Spleen (tissue), 11 donors: ENCODE measurements around the gene SSRP1. TPM values are rescaled to one million over a fixed set of nuclear protein-coding genes. Genes with fewer than 3 reads are reported as not detected.

Experiments used
- DNase-seq: peaks from one replicate; pipeline ENCODE4 v3.0.0-alpha.2; 2020
- H3K27ac ChIP-seq, 8 donors: fragments of 200-600 bp; sonication (generic) in 7 of 8; 1 replicate in 4 of 8; 2 replicates in 4 of 8; pipeline versions ENCODE4 v1.5.0 to v1.8.0; 2016 to 2021; ENCODE audit warnings: inconsistent platforms in 4 of 8, mild to moderate bottlenecking in 4 of 8, moderate library complexity in 1 of 8
- H3K27me3 ChIP-seq, 7 donors: fragments of 200-600 bp; sonication (generic) in 6 of 7; replicated peaks in 1 of 7; 1 replicate in 4 of 7; 2 replicates in 3 of 7; pipeline versions ENCODE4 v1.5.0 to v1.8.0; 2016 to 2021; ENCODE audit warnings: inconsistent platforms in 3 of 7, mild to moderate bottlenecking in 1 of 7
- H3K36me3 ChIP-seq, 6 donors: fragments of 200-600 bp; sonication (generic) in 5 of 6; 1 replicate in 4 of 6; 2 replicates in 2 of 6; pipeline versions ENCODE4 v1.5.0 to v1.8.0; 2016 to 2021; ENCODE audit warnings: inconsistent platforms in 2 of 6
- H3K4me1 ChIP-seq, 6 donors: fragments of 200-600 bp; sonication (generic) in 5 of 6; 1 replicate in 3 of 6; 2 replicates in 3 of 6; pipeline versions ENCODE4 v1.5.0 to v1.8.0; 2016 to 2021; ENCODE audit warnings: inconsistent platforms in 3 of 6
- H3K4me3 ChIP-seq, 8 donors: fragments of 200-600 bp; sonication (generic) in 7 of 8; 1 replicate in 4 of 8; 2 replicates in 4 of 8; pipeline versions ENCODE4 v1.5.0 to v1.8.0; 2016 to 2021; ENCODE audit warnings: inconsistent platforms in 4 of 8, mild to moderate bottlenecking in 4 of 8, moderate library complexity in 2 of 8
- H3K9me3 ChIP-seq, 8 donors: fragments of 200-600 bp; sonication (generic) in 7 of 8; 1 replicate in 4 of 8; 2 replicates in 4 of 8; pipeline versions ENCODE4 v1.5.0 to v1.8.0; 2016 to 2021; ENCODE audit warnings: inconsistent platforms in 4 of 8
- CTCF ChIP-seq, 11 experiments: fragments of 200-600 bp in 7 of 11; fragments of 450-650 bp in 4 of 11; sonication (generic) in 4 of 11; IDR thresholded peaks in 8 of 11; conservative IDR thresholded peaks in 3 of 11; 1 replicate in 7 of 11; 2 replicates in 4 of 11; pipeline versions ENCODE4 v1.4.0 to v1.8.0; 2016 to 2021; ENCODE audit warnings: antibody characterized with exemption in 11 of 11, inconsistent platforms in 4 of 11, mild to moderate bottlenecking in 1 of 11
- POLR2A ChIP-seq, 3 donors: fragments of 450-650 bp; IDR thresholded peaks; one replicate each; pipeline ENCODE4 v1.5.1; 2017; ENCODE audit warnings: antibody characterized with exemption in 3 of 3, mild to moderate bottlenecking in 1 of 3
- POLR2AphosphoS5 ChIP-seq, 3 donors: sonication (generic); formaldehyde crosslinking; IDR thresholded peaks; one replicate each; pipeline ENCODE4 v1.5.1; 2017; ENCODE audit warnings: antibody characterized with exemption in 3 of 3
- WGBS, 5 donors: extraction: QIAGEN DNeasy Blood & Tissue Kit in 3 of 5; methylation state at CpG; one replicate each; pipeline versions ENCODE4 v1.1.5 to v1.1.7; 2013 to 2018; 5-methylcytosine and 5-hydroxymethylcytosine counted together
- intact Hi-C: fragments of 100-400 bp; cut with DNase I; formaldehyde crosslinking; loops from one replicate; pipeline ENCODE4 v1.15.0; 2023; ENCODE audit warnings: low total_unique reads
- polyA plus RNA-seq, 3 donors: library from polyadenylated mRNA; stranded (reverse); fragments of 200-250 nt; gene quantifications; one replicate each; pipeline ENCODE4 v1.2.1, GENCODE V29; 2013
- total RNA-seq, 7 donors: library from RNA; depleted of rRNA in 3 of 7; stranded (reverse); fragments of >200 nt in 3 of 7; fragmentation: NEBNext Ultra II Directional in 4 of 7; extraction: Animal tissue kit (Norgen Biotek cat#: 25700) in 4 of 7; gene quantifications; one replicate each; pipeline versions ENCODE4 v1.1.0 to v1.2.1, GENCODE V29; 2016 to 2021
- donor health status: healthy with polysubstance abuse.
- donor health status: DM: no; HTN: no; CAD: no; lungs with moderate emphysema.
- donor health status: DM: no; HTN: no; CAD: no.
- donor health status: Bipolar disorder and iron deficiency.
- donor health status: healthy.
- donor health status: DM: no; HTN: no; CAD: no.
- donor health status: DM: yes; HTN: yes; CAD: no.

Gene SSRP1
- total and polyA plus RNA-seq, 10 donors: 35.5 to 67.1 (median 51.5) TPM

GRCh38 chr11:57353036-57353435 is 17.3 kb upstream of the SSRP1 start:
- TF ChIP-seq POLR2A (IDR thresholded peaks at IDR 0.05) (no peak), CTCF (IDR thresholded peaks at IDR 0.05 in 8 of 11, conservative IDR thresholded peaks at IDR 0.05 in 3 of 11) (no peak), POLR2AphosphoS5 (IDR thresholded peaks at IDR 0.05) (no peak)
- 55 to 71% (median 66%) methylated on average over 5 of the region's 5 CpGs for WGBS, 5 donors
- intact Hi-C loops: no loop called here

DNA sequence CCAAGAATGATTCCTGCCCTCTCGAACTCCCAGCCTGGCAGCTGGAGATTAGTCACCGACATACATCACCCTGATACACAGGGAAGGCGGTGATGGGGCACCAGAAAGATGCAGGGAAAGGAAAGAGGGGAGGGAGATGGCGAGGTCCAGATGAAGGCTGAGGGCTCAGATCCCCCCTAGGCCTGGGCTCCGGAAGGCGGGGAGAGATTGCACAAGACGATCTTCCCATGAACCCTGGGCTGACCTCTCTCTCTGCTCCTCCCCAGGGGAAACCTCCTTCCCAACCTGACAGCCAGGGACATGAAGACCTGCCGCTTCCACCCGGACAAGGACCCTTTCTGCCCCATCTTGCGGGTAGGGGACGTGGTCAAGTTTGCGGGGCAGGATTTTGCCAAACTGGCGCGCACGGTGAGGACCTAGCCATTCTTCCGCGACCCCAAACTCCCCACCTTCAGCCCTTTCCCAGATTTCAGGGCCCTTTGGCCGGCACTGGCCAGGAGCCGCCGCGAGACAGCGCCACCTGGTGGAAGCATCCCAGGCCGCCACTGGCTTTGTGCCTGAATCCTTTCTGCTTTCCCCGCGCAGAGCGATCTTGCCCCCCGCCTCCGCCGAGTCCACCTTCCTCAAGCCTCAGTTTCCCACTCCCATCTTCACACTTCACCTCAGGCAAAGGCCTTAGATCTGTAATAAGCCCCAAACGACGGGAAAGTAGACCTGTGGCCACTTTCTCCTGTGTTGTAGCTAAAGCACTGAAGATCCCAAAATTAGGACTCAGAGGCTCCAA is 14.0 kb upstream of the SSRP1 start:
- Histone ChIP-seq H3K36me3 (no peaks in the 10 kb centered on the region), H3K27ac (no peak overlapping the region), H3K4me1 (peaks cover 0 to 17% (median 9%) of the 10 kb centered on the region in 6 donors), H3K9me3 (peaks cover 0 to 9% (median 0%) of the 10 kb centered on the region in 8 donors), H3K4me3 (no peak overlapping the region), H3K27me3 (peaks cover 0 to 7% (median 0%) of the 10 kb centered on the region in 7 donors)
- intact Hi-C loops: loop anchor here (10.0 kb wide), 1 partner anchor 295 kb away; the partner anchor contains the start of gene YPEL4
- peak; percentile 90 for DNase-seq
- WGBS, 5 donors: 29 to 31% (median 29%) methylated on average over 31 of the region's 31 CpGs
- TF ChIP-seq POLR2A (IDR thresholded peaks at IDR 0.05): no peak
- TF ChIP-seq CTCF (IDR thresholded peaks at IDR 0.05 in 8 of 11, conservative IDR thresholded peaks at IDR 0.05 in 3 of 11): peak; percentile 54 to 90 (median 85)
- peak; percentile 5 to 59 (median 43) for TF ChIP-seq POLR2AphosphoS5 (IDR thresholded peaks at IDR 0.05)

More at GRCh38 chr11:57353036-57353435, 17.3 kb upstream of the SSRP1 start:
- Histone ChIP-seq H3K27ac (no peak overlapping the region), H3K36me3 (no peaks in the 10 kb centered on the region), H3K4me3 (no peak overlapping the region), H3K27me3 (peaks cover 0 to 7% (median 0%) of the 10 kb centered on the region in 7 donors), H3K9me3 (peaks cover 0 to 9% (median 0%) of the 10 kb centered on the region in 8 donors), H3K4me1 (peaks cover 0 to 20% (median 3%) of the 10 kb centered on the region in 6 donors)
- no peak for DNase-seq

- peak; percentile 57 for DNase-seq
- Histone ChIP-seq H3K36me3 (no peaks in the 10 kb centered on the region), H3K4me3 (no peak overlapping the region), H3K27me3 (peaks cover 0 to 7% (median 0%) of the 10 kb centered on the region in 7 donors), H3K9me3 (peaks cover 0 to 9% (median 0%) of the 10 kb centered on the region in 8 donors), H3K27ac (no peak overlapping the region), H3K4me1 (peaks cover 0 to 15% (median 9%) of the 10 kb centered on the region in 6 donors)
- WGBS, 5 donors: 82 to 92% (median 88%) methylated on average over 14 of the region's 14 CpGs
- intact Hi-C loops: loop anchor here (10.0 kb wide), 1 partner anchor 296 kb away; the partner anchor contains the start of gene YPEL4
- TF ChIP-seq POLR2A (IDR thresholded peaks at IDR 0.05) (no peak), CTCF (IDR thresholded peaks at IDR 0.05 in 8 of 11, conservative IDR thresholded peaks at IDR 0.05 in 3 of 11) (no peak), POLR2AphosphoS5 (IDR thresholded peaks at IDR 0.05) (no peak)
Measured at GRCh38 chr11:57348636-57349313, 13.1 kb upstream of the SSRP1 start.
